ES-I3 (cell line): ENCODE data around the gene GM2A.
"Not testable (repeated sequence)": the region's sequence is repeated elsewhere in the genome, so short reads cannot be mapped to it uniquely, and the experiment has no call there.

Experiments used
- H3K36me3 ChIP-seq: 2 replicates; pipeline ENCODE4 v1.6.1; 2013; ENCODE audit warnings: mild to moderate bottlenecking, low read length, control low read depth, moderate library complexity; ENCODE audit not compliant: insufficient read depth
- H3K4me1 ChIP-seq: 2 replicates; pipeline ENCODE4 v1.6.1; 2013; ENCODE audit warnings: mild to moderate bottlenecking, control low read depth, low read length; ENCODE audit not compliant: insufficient read depth
- H3K9ac ChIP-seq: 2 replicates; pipeline ENCODE4 v1.6.1; 2013; ENCODE audit warnings: low read depth, mild to moderate bottlenecking, low read length, moderate library complexity
- H3K9me3 ChIP-seq: 2 replicates; pipeline ENCODE4 v1.6.1; 2013; ENCODE audit warnings: mild to moderate bottlenecking, low read length, moderate library complexity; ENCODE audit not compliant: control insufficient read depth, insufficient read depth

The GM2A gene

DNA sequence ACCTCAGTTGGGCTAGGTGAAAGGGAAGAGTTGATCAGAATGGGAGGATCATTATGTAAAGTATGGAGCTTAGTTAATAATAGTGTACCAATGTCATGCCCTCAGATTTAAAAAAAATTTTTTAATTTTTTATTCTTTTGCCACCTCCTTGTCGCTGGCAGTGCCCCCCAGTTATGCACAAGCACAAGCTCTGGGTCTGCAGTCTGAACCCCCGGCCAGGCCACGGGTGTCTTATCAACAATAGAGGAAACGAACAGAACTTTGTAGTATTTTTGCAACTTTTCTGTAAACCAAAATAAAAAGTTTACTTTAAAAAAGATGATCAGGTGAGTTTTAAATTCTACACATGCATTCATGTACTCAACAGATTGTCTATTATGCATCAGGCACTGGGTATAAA is 1.4 kb upstream of the GM2A start:
- H3K9ac ChIP-seq = no peak overlapping the region
- H3K36me3 ChIP-seq = no peaks in the 10 kb centered on the region
- H3K9me3 ChIP-seq = no peaks in the 10 kb centered on the region
- peaks cover 11% of the 10 kb centered on the region; the same call in 1 of the 2 replicates for H3K4me1 ChIP-seq

DNA sequence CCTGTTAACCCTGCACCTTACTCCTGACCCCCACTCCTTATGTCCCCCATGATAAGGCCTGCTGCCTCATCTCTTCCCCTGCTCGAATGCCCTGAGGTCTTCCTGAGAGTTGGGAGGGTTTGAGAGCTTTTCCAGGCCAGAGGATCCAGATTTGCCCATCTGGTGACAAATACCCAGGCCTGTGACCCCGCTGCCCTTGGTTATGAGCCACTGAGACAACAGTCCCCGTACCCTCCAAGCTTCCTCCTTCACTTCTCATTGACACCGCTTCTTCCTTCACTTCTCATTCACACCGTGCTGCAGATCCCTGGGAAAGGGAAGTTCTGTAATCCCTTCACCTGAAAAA is 593 bp downstream of the GM2A start:
- no peaks in the 10 kb centered on the region for H3K9me3 ChIP-seq
- peaks cover 28% of the 10 kb centered on the region for H3K4me1 ChIP-seq
- peak overlapping the region; percentile 80 for H3K9ac ChIP-seq
- no peaks in the 10 kb centered on the region for H3K36me3 ChIP-seq

DNA sequence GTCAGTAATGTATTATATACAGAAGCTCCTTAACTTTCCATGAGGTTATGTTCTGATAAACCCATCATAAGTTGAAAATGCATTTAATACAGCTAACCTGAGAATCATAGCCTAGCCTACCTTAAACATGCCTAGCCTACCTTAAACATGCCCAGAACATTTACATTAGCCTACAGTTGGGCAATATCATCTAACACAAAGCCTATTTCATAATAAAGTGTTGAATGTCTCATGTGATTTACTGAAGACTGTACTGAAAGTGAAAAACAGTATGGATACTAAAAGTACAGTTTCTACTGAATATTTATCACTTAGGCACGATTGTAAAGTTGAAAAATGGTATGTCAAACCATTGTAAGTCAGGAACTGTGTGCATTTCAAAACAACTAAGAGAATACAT is 1.6 kb downstream of the GM2A start:
- H3K9me3 ChIP-seq = no peaks in the 10 kb centered on the region
- H3K36me3 ChIP-seq = no peaks in the 10 kb centered on the region
- no peak overlapping the region for H3K9ac ChIP-seq
- H3K4me1 ChIP-seq = peaks cover 28% of the 10 kb centered on the region

- not testable (repeated sequence) for H3K9me3 ChIP-seq, H3K36me3 ChIP-seq, H3K9ac ChIP-seq
- H3K4me1 ChIP-seq = peaks cover 28% of the 10 kb centered on the region
These were observed 2.0 kb downstream of the GM2A start for GRCh38 chr5:151254990-151255389.

GRCh38 chr5:151255621-151256286 is 2.8 kb downstream of the GM2A start:
- no peaks in the 10 kb centered on the region for H3K9me3 ChIP-seq
- H3K4me1 ChIP-seq = peaks cover 28% of the 10 kb centered on the region
- H3K36me3 ChIP-seq = no peaks in the 10 kb centered on the region
- no peak overlapping the region for H3K9ac ChIP-seq

- Histone ChIP-seq H3K36me3 (no peaks in the 10 kb centered on the region), H3K4me1 (peaks cover 17% of the 10 kb centered on the region), H3K9ac (no peak overlapping the region), H3K9me3 (no peaks in the 10 kb centered on the region)
These were observed 4.8 kb downstream of the GM2A start for GRCh38 chr5:151257731-151258181.

- Histone ChIP-seq H3K36me3 (no peaks in the 10 kb centered on the region), H3K4me1 (peaks cover 17% of the 10 kb centered on the region), H3K9me3 (no peaks in the 10 kb centered on the region), H3K9ac (no peak overlapping the region)
These were observed 5.2 kb downstream of the GM2A start for GRCh38 chr5:151258201-151258611.

DNA sequence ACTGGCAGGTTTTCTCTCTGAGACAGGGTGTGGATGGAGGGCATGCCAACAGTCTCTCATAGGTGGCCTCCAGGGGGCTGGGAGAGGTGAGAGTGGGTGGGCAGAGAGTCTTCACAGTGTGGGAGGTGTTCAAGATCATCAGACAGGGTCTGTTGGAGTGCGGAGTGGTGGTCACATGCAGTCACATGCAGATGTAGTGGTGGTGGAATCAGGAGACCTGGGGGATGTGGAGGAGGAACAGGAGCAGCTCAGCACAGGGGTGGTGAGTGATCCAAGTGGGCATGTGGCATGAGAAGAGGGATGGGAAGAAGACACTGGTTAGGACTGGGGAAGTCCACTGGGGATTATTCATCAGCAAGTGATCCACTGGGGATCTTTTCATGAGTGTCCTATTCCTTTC is 5.8 kb downstream of the GM2A start:
- Histone ChIP-seq H3K36me3 (no peaks in the 10 kb centered on the region), H3K9ac (no peak overlapping the region), H3K4me1 (peaks cover 17% of the 10 kb centered on the region), H3K9me3 (no peaks in the 10 kb centered on the region)

DNA sequence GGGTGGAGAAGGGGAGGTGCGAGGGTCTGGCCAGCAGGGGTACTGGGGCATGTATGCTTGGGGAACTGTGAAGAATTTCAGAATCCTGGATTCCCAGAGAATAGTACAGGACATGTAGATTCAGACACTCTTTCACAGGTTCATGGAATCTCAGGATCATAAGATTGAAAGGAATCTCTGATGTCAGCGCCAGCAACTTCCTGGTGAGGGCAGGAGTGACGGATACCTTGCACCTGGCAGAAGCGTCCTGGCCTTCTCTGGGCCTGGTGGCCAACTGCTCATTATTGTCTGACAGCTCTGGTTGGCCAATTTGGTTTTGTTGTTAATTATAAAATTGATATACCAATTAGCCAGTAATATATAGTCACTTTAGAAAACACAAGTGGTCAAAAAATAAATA is 6.9 kb downstream of the GM2A start:
- H3K4me1 ChIP-seq = peaks cover 21% of the 10 kb centered on the region
- H3K36me3 ChIP-seq = no peaks in the 10 kb centered on the region
- H3K9ac ChIP-seq = no peak overlapping the region
- H3K9me3 ChIP-seq = no peaks in the 10 kb centered on the region

DNA sequence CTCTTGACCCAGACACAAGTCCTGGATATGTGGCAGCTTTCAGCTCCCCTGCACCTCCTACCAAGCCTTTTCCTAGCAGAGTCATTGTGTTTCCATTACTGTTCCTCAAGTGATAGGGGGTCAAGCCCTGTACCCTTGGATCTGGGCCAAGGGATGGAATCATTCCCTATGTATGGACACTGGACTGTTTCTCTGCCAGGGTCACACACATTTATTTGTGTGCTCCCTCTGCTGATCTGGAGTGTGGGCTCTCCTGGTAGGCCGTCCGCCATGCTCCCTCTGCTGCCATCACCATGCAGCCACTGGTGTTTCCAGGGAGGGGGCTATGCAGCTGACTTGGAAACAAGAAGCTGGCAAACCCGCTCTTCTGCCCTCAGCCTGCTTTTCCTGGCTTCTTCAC is 9.5 kb downstream of the GM2A start:
- Histone ChIP-seq H3K9me3 (no peaks in the 10 kb centered on the region), H3K4me1 (peaks cover 14% of the 10 kb centered on the region), H3K9ac (no peak overlapping the region), H3K36me3 (no peaks in the 10 kb centered on the region)

DNA sequence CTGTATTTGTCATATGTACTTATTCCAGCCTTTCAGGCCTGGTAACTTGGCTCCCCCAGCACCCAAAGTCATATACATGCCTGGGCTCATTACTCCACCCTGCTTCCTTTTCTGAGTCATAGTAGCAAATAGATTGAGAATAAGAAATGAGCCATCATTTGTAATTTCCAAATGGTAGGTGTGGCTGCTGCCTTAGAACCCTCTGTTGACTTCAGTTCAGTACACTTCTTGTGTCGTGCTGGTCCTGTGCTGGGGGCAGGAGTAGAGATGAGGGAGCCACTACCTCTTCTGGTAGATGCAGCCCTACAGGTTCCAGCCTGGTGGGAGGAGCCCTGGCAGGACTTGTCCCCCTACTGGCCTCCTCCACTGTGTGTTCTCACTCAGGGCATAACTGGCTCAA is 11.1 kb downstream of the GM2A start:
- H3K4me1 ChIP-seq = peaks cover 4% of the 10 kb centered on the region; the same call in 1 of the 2 replicates
- H3K9me3 ChIP-seq = no peaks in the 10 kb centered on the region
- H3K36me3 ChIP-seq = no peaks in the 10 kb centered on the region
- no peak overlapping the region for H3K9ac ChIP-seq

DNA sequence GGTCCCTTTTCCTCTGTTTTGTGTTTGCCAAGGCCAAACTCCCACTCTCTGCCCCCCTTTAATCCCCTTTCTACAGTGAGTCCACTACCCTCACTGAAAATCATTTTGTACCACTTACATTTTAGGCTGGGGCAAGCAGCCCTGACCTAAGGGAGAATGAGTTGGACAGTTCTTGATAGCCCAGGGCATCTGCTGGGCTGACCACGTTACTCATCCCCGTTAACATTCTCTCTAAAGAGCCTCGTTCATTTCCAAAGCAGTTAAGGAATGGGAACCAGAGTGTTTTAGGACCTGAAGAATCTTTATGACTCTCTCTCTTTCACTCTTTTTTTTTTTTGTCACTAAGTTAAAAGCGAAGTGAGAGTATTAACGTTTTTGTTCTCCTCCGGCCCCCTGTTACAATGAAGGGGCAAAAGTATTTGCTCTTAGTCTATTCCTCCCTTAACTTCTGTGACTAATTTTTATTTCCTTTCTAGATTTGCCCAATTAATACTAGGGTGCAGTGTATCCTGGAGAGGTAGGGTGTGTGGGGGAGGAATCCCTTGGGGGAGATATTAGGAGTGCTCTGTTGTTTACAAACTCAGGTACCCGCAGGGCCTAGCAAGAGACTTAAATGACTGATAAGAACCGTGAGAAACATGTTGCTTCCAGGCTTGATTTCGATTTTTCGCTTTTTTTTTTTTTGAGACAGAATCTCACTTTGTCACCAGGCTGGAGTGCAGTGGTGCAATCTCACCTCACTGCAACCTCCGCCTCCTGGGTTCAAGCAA is 14.7 kb downstream of the GM2A start:
- H3K36me3 ChIP-seq = no peaks in the 10 kb centered on the region
- no peaks in the 10 kb centered on the region for H3K9me3 ChIP-seq
- H3K4me1 ChIP-seq = peaks cover 4% of the 10 kb centered on the region; the same call in 1 of the 2 replicates
- H3K9ac ChIP-seq = no peak overlapping the region

GRCh38 chr5:151270599-151270998 is 17.6 kb downstream of the GM2A start:
- H3K9ac ChIP-seq = no peak overlapping the region
- no peaks in the 10 kb centered on the region for H3K4me1 ChIP-seq
- no peaks in the 10 kb centered on the region for H3K36me3 ChIP-seq
- H3K9me3 ChIP-seq = no peaks in the 10 kb centered on the region

DNA sequence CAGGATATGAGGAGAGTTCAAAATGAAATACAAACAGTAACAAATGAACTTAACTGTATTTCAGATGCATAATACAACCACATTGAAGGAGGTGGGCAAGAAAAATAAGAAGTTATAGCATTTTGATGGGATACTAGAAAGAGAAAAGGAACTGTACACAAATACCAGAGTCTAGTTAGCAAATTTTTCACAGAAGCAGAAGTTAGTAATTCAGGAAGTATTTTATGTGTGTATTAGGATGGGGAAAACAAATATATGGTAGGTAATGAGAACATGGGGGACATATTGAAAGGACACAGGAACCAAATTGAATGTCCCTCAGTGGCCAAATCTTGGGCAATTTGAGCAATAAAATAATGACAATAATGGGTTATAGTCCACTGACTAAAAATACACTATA is 18.4 kb downstream of the GM2A start:
- no peaks in the 10 kb centered on the region for H3K4me1 ChIP-seq
- H3K9me3 ChIP-seq = no peaks in the 10 kb centered on the region
- H3K9ac ChIP-seq = no peak overlapping the region
- no peaks in the 10 kb centered on the region for H3K36me3 ChIP-seq

GRCh38 chr5:151274666-151275065 is 21.7 kb downstream of the GM2A start:
- no peak overlapping the region for H3K9ac ChIP-seq

More at GRCh38 chr5:151274666-151275065, 21.7 kb downstream of the GM2A start:
- Histone ChIP-seq H3K4me1 (no peaks in the 10 kb centered on the region), H3K36me3 (no peaks in the 10 kb centered on the region), H3K9me3 (no peaks in the 10 kb centered on the region)
